Right lobe of liver (tissue), 6 donors: ENCODE data around the gene HAUS6. TPM values are rescaled to one million over a fixed set of nuclear protein-coding genes. Genes with fewer than 3 reads are reported as not detected.

Experiments used
- ATAC-seq, 4 donors: fragments of 200-7000 bp; cut with Tn5 transposase; one replicate each; pipeline ENCODE4 v1.9.1; 2020; ENCODE audit warnings: mild to moderate bottlenecking in 4 of 4, moderate library complexity in 4 of 4
- DNase-seq, 3 donors: peaks; one replicate each; pipeline ENCODE4 v3.0.0-alpha.2; 2020
- H3K27ac ChIP-seq, 3 donors: fragments of 200-600 bp; one replicate each; pipeline ENCODE4 v1.8.0; 2022
- H3K27me3 ChIP-seq, 2 donors: fragments of 200-600 bp; one replicate each; pipeline ENCODE4 v1.8.0; 2022
- H3K36me3 ChIP-seq, 4 donors: fragments of 200-600 bp; sonication (generic) in 1 of 4; one replicate each; pipeline versions ENCODE4 v1.5.1 to v1.8.0; 2017 to 2022; ENCODE audit warnings: control low read depth in 1 of 4
- H3K4me1 ChIP-seq, 4 donors: fragments of 200-600 bp; sonication (generic) in 1 of 4; one replicate each; pipeline versions ENCODE4 v1.5.1 to v1.8.0; 2017 to 2022; ENCODE audit warnings: control low read depth in 1 of 4
- H3K4me3 ChIP-seq, 3 donors: fragments of 200-600 bp; one replicate each; pipeline ENCODE4 v1.8.0; 2022
- H3K9me3 ChIP-seq, 4 donors: fragments of 200-600 bp; sonication (generic) in 1 of 4; one replicate each; pipeline versions ENCODE4 v1.5.1 to v1.8.0; 2017 to 2022; ENCODE audit warnings: control low read depth in 1 of 4
- CTCF ChIP-seq, 4 donors: fragments of 200-600 bp in 3 of 4; fragments of 450-650 bp in 1 of 4; IDR thresholded peaks; one replicate each; pipeline versions ENCODE4 v1.5.1 to v1.8.0; 2016 to 2022; ENCODE audit warnings: antibody characterized with exemption in 4 of 4, mild to moderate bottlenecking in 2 of 4
- POLR2A ChIP-seq: fragments of 450-650 bp; IDR thresholded peaks from one replicate; pipeline ENCODE4 v1.6.1; 2017; ENCODE audit warnings: antibody characterized with exemption, mild to moderate bottlenecking
- WGBS: methylation state at CpG from one replicate; pipeline ENCODE4 v1.1.6; 2018; ENCODE audit warnings: low coverage, low lambda C conversion rate; ENCODE audit not compliant: insufficient coverage; ENCODE audit errors: missing lambda C conversion rate; 5-methylcytosine and 5-hydroxymethylcytosine counted together
- intact Hi-C, 2 donors: fragments of 100-400 bp; cut with DNase I; formaldehyde crosslinking; loops; one replicate each; pipeline versions ENCODE4 v1.11.2 to v1.14.1; 2022
- total RNA-seq, 6 experiments: library from RNA; depleted of rRNA in 2 of 6; stranded (reverse); fragments of >200 nt in 2 of 6; fragmentation: NEBNext Ultra II Directional in 3 of 6; extraction: Animal tissue kit (Norgen Biotek cat#: 25700) in 3 of 6; gene quantifications; one replicate each; pipeline versions ENCODE4 v1.1.0 to v1.2.4, GENCODE V29; 2016 to 2023
- donor health status: DM: no; HTN: yes; CAD: no.
- donor health status: DM: no; HTN: no; CAD: no.
- donor health status: DM: no; HTN: no; CAD: no.
- donor health status: DM: no; HTN: yes; CAD: no.
- donor health status: DM: no; HTN: yes; CAD: no.

Gene HAUS6
- total RNA-seq, 6 experiments from 2014 or later = 2.9 to 8.1 (median 4.3) TPM

DNA sequence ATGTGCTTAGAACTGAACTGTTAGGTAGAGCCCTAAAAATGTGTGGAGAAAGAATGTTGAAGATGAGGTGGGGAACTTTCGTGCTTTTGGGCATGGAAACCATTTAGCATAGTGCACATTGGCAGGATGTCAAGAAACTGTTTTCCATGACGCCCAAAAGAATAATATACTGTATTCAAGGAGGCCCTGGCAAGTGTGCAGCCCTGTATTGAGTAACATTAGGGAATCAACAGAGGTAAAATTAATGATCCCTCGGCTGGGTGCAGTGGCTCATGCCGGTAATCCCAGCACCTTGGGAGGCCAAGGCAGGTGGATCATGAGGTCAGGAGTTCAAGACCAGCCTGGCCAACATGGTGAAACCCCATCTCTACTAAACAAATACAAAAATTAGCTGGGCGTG lies 45.5 kb upstream of the HAUS6 start:
- Histone ChIP-seq H3K4me1 (peaks cover 0 to 57% (median 27%) of the 10 kb centered on the region in 4 donors), H3K9me3 (no peaks in the 10 kb centered on the region), H3K4me3 (peak overlapping the region in 1 of 3 donors; percentile 2), H3K27me3 (no peaks in the 10 kb centered on the region), H3K36me3 (no peaks in the 10 kb centered on the region), H3K27ac (peak overlapping the region; percentile 37 to 83 (median 68))
- ATAC-seq (peak; percentile 1 to 30 (median 18)), DNase-seq (no peak)
- TF ChIP-seq POLR2A (no peak), CTCF (IDR thresholded peaks at IDR 0.05) (no peak)
- intact Hi-C loops = no loop called here
- 40% methylated on average over 4 of the region's 5 CpGs for WGBS

DNA sequence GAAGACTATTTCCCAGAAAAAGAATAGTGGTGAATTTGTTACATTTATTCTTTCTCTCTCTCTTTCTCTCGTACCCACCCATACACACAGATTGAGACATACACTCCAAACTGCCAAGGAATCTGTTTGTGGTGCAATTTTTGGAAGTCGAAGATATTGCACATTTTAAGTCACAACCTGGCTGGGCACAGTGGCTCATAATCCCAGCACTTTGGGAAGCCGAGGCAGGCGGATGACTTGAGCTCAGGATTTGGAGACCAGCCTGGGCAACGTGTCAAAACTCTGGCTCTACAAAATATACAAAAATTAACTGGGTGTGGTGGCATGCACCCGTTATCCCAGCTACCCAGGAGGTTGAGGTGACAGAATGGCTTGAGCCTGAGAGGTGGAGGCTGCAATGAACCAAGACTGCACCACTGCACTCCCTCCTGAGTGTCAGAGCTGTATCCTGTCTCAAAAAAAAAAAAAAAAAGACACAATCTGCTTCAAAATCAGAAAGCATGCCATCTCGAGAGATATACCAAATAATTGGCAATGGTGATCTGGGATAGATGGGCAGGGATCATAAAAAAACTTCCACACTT lies 43.8 kb upstream of the HAUS6 start:
- Histone ChIP-seq H3K27me3 (no peaks in the 10 kb centered on the region), H3K4me1 (peaks cover 0 to 60% (median 30%) of the 10 kb centered on the region in 4 donors), H3K4me3 (no peak overlapping the region), H3K9me3 (no peaks in the 10 kb centered on the region), H3K27ac (peak overlapping the region in 2 of 3 donors; percentile 5 to 83), H3K36me3 (no peaks in the 10 kb centered on the region)
- 30% methylated on average over 7 of the region's 7 CpGs for WGBS
- peak in 1 of 4 donors; percentile 29 for ATAC-seq
- intact Hi-C loops = no loop called here
- no peak for TF ChIP-seq POLR2A
- no peak for TF ChIP-seq CTCF (IDR thresholded peaks at IDR 0.05)
- no peak for DNase-seq

DNA sequence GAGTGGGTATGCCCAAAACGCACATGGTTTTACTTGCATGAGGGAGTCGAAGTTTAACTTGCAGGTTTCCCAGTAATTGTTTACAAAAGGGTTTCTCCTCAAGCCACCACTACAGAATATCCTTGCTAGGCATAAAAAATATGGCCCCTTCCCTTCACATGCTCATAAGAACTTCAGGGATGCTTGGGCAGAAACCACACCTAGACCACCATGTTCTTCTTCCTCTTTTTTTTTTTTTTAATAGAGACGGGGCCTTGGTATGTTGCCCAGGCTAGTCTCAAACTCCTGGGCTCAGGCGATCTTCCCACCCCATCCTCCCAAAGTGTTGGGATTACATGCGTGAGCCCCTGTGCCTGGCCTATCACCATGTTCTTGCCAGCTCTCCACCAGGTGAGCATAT lies 43.2 kb upstream of the HAUS6 start:
- TF ChIP-seq POLR2A = no peak
- 59% methylated on average over 5 of the region's 5 CpGs for WGBS
- Histone ChIP-seq H3K36me3 (no peaks in the 10 kb centered on the region), H3K4me3 (no peak overlapping the region), H3K9me3 (no peaks in the 10 kb centered on the region), H3K27ac (peak overlapping the region in 2 of 3 donors; percentile 5 to 83), H3K4me1 (peaks cover 0 to 56% (median 28%) of the 10 kb centered on the region in 4 donors), H3K27me3 (no peaks in the 10 kb centered on the region)
- ATAC-seq (peak in 3 of 4 donors; percentile 7 to 32 (median 10)), DNase-seq (no peak)
- intact Hi-C loops = no loop called here

GRCh38 chr9:19140259-19140658 lies 37.6 kb upstream of the HAUS6 start:
- Histone ChIP-seq H3K27me3 (no peaks in the 10 kb centered on the region), H3K9me3 (no peaks in the 10 kb centered on the region), H3K27ac (no peak overlapping the region), H3K4me1 (peaks cover 0 to 24% (median 12%) of the 10 kb centered on the region in 4 donors), H3K4me3 (no peak overlapping the region), H3K36me3 (no peaks in the 10 kb centered on the region)
- no peak for DNase-seq
- peak in 1 of 4 donors; percentile 4 for ATAC-seq
- intact Hi-C loops = no loop called here
- 50% methylated on average over 5 of the region's 6 CpGs for whole genome bisulfite sequencing
- TF ChIP-seq POLR2A = no peak

DNA sequence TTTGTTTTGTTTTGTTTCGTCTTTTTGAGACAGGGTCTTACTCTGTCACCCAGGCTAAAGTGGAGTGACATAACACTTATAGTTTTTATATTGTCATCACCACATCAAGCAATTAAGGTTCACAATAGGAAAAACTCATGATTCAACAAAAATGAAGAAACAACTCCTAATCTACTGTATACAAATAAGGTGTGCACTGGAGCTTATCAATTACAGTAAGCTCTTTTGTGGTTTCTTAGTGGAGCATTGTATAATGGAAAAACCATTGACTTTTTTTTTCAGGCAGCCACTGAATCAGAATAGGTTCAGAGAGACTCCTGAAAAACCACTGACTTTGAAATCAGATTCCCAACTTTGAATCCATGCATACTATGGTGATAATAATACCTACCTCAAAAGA lies 35.4 kb upstream of the HAUS6 start:
- DNase-seq (no peak), ATAC-seq (no peak)
- Histone ChIP-seq H3K9me3 (no peaks in the 10 kb centered on the region), H3K27ac (no peak overlapping the region), H3K4me1 (peaks cover 0 to 17% (median 7%) of the 10 kb centered on the region in 4 donors), H3K4me3 (no peak overlapping the region), H3K36me3 (no peaks in the 10 kb centered on the region), H3K27me3 (no peaks in the 10 kb centered on the region)
- no peak for TF ChIP-seq CTCF (IDR thresholded peaks at IDR 0.05)
- TF ChIP-seq POLR2A = no peak
- intact Hi-C loops = no loop called here
- WGBS = 100% methylated on average over 1 of the region's 1 CpG
